ENCODE data around the gene KLC1.

Gene KLC1

GRCh38 chr14:103737432-103738045 lies 108.5 kb downstream of the KLC1 start:
- DNase-seq = no peak

DNA sequence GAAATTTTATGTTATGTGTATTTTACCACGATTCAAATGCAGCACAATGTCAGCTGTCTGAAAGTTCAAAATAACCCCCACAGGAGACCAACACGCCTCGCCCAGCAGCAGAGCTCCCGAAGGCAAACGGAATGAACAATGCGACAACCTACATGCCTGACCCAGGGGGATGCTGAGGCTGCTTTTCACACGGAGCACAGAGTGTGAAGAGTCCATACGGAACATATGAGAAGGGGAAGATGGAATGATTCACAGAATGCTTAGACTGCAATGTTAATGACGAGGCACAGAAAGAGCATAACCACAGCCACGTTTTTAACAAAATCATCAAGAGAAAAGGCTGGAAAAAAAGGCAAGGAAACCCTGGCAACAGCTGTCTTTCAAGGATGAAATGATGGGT lies 109.2 kb downstream of the KLC1 start:
- DNase-seq = no peak

DNA sequence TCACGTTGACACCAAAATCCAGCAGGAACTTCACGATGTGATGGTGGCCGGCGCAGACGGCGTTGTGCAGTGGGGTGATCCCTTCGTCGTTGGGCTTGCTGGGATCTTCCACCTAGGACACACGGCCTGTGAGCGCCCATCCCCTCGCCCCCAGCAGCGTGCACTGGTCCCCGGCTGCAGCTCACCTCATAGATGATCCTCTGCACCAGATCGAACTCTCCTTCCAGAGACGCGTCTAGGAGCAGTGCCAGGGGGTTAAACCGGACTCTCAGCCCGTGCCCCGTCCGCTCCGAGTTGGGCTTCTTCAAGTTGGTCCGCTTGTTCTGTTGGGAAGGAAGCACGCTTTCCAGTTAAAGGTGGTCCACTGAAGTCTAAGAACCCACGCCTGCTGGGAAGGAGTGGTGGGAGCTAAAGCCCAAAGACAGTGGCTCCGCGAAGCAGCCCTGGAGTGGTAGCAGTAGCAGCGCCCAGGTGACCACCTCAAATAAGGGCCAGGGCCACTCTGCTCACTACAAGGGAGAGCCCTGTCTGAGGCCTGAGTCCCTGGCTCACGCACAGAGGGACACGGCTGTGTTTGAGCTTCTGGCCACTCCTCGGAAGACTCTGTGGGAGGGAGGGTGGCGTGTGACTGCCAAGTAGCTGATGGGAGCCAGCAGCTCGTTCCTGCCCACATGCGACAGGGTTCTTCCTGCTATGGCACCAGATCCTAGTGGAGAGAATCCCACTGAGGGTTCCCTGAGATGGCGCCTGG lies 109.9 kb downstream of the KLC1 start:
- DNase-seq = no peak

- DNase-seq = no peak
Measured at GRCh38 chr14:103739466-103739792, 110.4 kb downstream of the KLC1 start.

- no peak for DNase-seq
Measured at GRCh38 chr14:103739793-103740501, 110.9 kb downstream of the KLC1 start.

DNA sequence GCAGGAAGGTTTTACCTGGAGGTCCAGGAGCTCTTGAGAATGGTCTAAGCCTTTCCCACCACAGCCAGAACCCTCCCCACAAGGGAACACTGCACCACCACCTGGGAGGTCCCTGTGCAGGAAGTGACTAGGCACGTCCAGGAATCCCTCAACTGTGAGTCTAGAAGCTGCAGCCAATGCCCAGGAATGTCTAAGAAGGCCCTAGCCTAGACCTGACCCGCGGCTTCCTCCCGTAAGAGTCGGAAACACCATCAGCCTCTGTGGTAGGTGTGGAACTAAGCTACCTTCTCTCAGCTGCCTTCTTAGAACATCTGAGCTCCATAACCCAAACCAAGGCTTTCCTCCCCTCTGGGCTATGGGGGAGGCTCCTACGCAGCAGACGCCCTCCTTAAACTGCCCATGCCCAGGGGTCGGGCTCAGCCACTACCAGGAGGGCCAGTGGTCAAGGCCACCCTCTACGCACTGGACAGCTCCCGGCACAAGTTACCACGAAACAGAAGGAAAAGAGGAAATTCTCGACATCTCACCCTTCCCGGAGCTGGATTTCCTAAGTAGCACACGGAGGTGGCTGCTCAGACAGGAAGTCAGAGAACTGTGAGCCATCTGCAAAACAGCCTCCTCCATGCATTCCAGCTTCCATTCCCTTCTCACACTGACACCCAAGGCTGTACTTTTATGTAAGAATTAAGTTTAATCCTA lies 112.1 kb downstream of the KLC1 start:
- no peak for DNase-seq

GRCh38 chr14:103741876-103742275 lies 112.9 kb downstream of the KLC1 start:
- DNase-seq = no peak

DNA sequence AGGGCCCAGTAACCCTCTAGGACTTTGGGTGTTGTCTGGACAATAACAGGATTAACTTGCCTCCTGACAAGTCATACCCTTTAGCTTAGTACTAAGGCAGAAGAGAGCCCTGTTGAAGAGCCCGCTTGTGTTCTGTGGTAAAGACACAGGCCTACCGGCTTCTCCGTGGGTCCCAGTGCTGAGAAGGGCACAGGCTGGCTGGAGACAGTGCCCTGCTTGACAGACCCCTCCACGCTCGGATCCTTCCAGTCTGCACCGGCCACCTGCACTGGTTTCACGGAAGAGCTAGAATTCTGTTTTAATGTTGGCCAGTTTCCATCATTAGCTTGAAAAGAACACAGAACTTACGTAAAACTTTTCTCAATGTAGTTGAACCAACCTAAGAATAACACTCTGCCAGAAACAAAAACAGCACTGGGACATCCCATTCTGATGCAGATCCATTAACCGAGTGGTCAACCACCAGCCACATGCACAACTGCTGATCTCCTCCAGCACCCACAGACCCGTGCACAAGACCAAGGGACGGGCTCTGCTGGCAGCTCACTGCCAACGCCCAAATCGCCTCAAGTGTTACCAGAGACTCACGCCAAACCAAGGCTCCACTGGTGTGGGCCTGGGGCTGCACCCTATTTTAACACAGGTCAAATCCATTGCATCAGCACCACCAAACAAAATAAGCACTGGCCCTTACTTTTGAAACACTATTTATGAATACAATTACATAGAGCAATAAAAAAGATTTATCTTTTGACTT lies 113.7 kb downstream of the KLC1 start:
- no peak for DNase-seq

DNA sequence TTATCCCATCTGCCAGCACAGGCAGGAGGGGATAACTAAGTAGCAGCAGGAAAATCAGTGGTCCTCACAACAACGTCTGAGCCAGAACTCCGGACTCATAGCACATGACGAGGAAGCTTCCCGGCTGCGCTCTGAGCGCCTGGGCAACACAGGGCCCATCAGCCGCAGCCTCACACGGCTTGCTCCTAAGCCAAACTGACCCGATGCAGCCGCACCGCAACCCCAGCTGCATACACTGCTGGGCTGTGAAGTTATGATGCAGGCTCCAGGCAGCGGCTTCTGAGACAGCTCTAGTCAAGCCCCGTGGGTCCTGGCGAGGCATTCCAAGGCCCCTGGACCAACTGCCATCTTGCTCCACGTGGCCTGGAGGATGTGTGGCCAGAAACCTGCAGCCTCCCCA lies 114.7 kb downstream of the KLC1 start:
- DNase-seq = no peak

- DNase-seq = no peak
Measured at GRCh38 chr14:103744621-103745395, 115.8 kb downstream of the KLC1 start.

DNA sequence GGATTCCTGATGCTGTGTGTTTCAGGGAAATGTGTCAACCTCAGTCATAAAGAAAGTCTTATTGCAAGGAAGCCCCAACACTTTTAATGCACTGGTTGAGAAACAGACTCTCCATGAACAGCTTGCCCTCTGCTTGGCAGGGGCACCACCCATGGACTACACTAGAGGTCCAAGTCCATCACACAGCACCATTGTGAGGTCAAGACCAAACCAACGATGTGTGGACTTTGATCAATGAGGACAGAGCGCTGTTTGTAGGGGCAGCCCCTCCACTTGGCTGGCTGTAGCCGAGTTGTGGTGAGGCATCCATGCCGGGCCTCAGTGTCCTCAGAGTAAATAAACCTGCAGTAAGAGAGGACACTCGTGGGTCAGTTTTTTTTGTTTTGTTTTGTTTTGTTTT lies 116.4 kb downstream of the KLC1 start:
- DNase-seq = no peak

DNA sequence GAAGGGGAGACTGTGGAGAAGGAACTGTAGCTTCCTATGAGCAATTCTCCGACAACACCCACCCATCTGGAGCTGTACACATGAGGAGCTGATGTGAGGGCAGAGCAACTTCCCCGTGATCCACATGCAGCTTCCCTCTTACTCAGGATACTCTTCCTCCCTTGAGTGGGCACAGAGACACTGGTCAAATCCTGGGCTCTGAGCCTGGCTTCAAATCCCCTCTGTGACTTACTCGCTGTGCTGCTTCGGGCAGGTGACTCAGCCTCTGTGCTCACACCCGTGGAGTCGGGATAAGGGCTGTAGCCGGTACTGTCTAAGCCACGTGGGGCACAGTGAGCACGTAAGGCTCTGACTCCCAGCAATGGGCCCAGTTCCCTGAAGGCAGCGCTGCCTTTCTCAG lies 117.7 kb downstream of the KLC1 start:
- no peak for DNase-seq

- peak; percentile 58 to 69 for DNase-seq
Measured at GRCh38 chr14:103748534-103748857, 119.5 kb downstream of the KLC1 start.

- no peak for DNase-seq
Measured at GRCh38 chr14:103749452-103749851, 120.4 kb downstream of the KLC1 start.

- no peak for DNase-seq
Measured at GRCh38 chr14:103749860-103750259, 120.8 kb downstream of the KLC1 start.
